ENCODE results near the gene ZNRF3.

The ZNRF3 gene

GRCh38 chr22:28956506-28956905, 73.1 kb downstream of the ZNRF3 start:
- no peak for DNase-seq

GRCh38 chr22:28958611-28959010, 75.2 kb downstream of the ZNRF3 start:
- DNase-seq: no peak

- no peak for DNase-seq
Measured at GRCh38 chr22:28962042-28962554, 78.7 kb downstream of the ZNRF3 start.

- no peak for DNase-seq
Measured at GRCh38 chr22:28963362-28963761, 80.0 kb downstream of the ZNRF3 start.

GRCh38 chr22:28967163-28967665, 83.8 kb downstream of the ZNRF3 start:
- no peak for DNase-seq

GRCh38 chr22:28967969-28968368, 84.6 kb downstream of the ZNRF3 start:
- DNase-seq: no peak

- no peak for DNase-seq
Measured at GRCh38 chr22:28969401-28970168, 86.2 kb downstream of the ZNRF3 start.

GRCh38 chr22:28973352-28973751, 90.0 kb downstream of the ZNRF3 start:
- no peak for DNase-seq

- DNase-seq: no peak
Measured at GRCh38 chr22:28977060-28977459, 93.7 kb downstream of the ZNRF3 start.

GRCh38 chr22:28977481-28977971, 94.2 kb downstream of the ZNRF3 start:
- DNase-seq: no peak

- DNase-seq: no peak
Measured at GRCh38 chr22:28978158-28978557, 94.8 kb downstream of the ZNRF3 start.

GRCh38 chr22:28978863-28979796, 95.8 kb downstream of the ZNRF3 start:
- no peak for DNase-seq

- DNase-seq: no peak
Measured at GRCh38 chr22:28980326-28980725, 97.0 kb downstream of the ZNRF3 start.

- no peak for DNase-seq
Measured at GRCh38 chr22:28981818-28982499, 98.6 kb downstream of the ZNRF3 start.

GRCh38 chr22:28983190-28983589, 99.8 kb downstream of the ZNRF3 start:
- no peak for DNase-seq

- no peak for DNase-seq
Measured at GRCh38 chr22:28983788-28984441, 100.5 kb downstream of the ZNRF3 start.

GRCh38 chr22:28984482-28985158, 101.2 kb downstream of the ZNRF3 start:
- no peak for DNase-seq

- DNase-seq: no peak
Measured at GRCh38 chr22:28985581-28986290, 102.4 kb downstream of the ZNRF3 start.

- DNase-seq: no peak
Measured at GRCh38 chr22:28986366-28986765, 103.0 kb downstream of the ZNRF3 start.

- no peak for DNase-seq
Measured at GRCh38 chr22:28988457-28988856, 105.1 kb downstream of the ZNRF3 start.

GRCh38 chr22:28989035-28989464, 105.7 kb downstream of the ZNRF3 start:
- DNase-seq: no peak
